ENCODE measurements around the gene EVC. TPM values are rescaled to one million over a fixed set of nuclear protein-coding genes. Genes with fewer than 3 reads are reported as not detected.
"Not testable (repeated sequence)": the region's sequence is repeated elsewhere in the genome, so short reads cannot be mapped to it uniquely, and the experiment has no call there.

The EVC gene
- total RNA-seq, 2 donors from 2014 or later = 7.2 TPM; not detected in 1

DNA sequence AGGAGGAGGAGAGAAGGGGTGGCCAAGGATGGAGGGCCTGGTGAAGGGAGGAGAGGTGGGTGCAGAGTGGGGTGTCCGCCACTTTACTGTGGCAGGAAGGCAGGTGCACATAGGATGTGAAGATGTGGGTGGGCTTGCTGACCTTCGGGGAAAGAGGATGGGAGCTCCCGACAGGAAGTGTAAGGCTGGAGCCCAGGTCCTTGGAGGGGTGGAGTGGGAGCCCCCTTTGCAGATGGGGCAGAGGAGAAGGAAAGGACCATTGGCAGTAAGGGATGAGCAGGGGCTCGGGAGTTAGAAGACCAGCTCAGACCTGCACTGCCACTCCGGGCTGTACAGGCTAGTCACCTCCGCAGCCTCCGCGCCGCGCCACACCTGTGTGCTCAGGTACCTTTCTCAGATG lies 89.5 kb downstream of the EVC start:
- DNase-seq (ENCODE audit: low spot score) (no peak), ATAC-seq (no peak)
- H3K27ac Mint-ChIP-seq = no peak overlapping the region
- H3K4me3 Mint-ChIP-seq = no peak overlapping the region
- no peaks in the 10 kb centered on the region for H3K9me3 Mint-ChIP-seq
- peaks cover 0 to 6% of the 10 kb centered on the region in 2 donors for H3K27me3 Mint-ChIP-seq
- H3K4me1 Mint-ChIP-seq (ENCODE audit: low read depth in 2 of 2) = no peaks in the 10 kb centered on the region
- no peaks in the 10 kb centered on the region for H3K36me3 Mint-ChIP-seq

DNA sequence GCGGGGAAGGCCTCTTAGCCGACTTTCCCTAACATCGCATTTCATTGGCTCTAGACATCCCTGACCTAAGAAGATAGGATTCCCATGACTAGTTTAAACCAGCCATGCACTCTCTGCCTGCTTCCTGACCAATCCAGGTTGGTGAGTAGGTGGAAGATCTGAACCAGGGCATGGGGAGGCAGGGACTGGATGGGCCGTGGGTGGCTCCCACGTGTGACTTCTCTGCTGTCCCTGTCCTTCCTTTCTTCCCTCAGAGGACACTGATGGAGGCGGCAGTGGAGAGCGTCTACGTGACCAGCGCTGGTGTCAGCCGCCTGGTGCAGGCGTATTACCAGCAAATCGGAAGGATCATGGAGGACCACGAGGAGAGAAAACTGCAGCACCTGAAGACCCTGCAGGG lies 90.7 kb downstream of the EVC start:
- ATAC-seq (no peak), DNase-seq (ENCODE audit: low spot score) (no peak)
- H3K27ac Mint-ChIP-seq = no peak overlapping the region
- no peaks in the 10 kb centered on the region for H3K4me1 Mint-ChIP-seq (ENCODE audit: low read depth in 2 of 2)
- H3K27me3 Mint-ChIP-seq = peaks cover 0 to 2% of the 10 kb centered on the region in 2 donors
- H3K9me3 Mint-ChIP-seq = no peaks in the 10 kb centered on the region
- H3K4me3 Mint-ChIP-seq = no peak overlapping the region
- H3K36me3 Mint-ChIP-seq = no peaks in the 10 kb centered on the region

DNA sequence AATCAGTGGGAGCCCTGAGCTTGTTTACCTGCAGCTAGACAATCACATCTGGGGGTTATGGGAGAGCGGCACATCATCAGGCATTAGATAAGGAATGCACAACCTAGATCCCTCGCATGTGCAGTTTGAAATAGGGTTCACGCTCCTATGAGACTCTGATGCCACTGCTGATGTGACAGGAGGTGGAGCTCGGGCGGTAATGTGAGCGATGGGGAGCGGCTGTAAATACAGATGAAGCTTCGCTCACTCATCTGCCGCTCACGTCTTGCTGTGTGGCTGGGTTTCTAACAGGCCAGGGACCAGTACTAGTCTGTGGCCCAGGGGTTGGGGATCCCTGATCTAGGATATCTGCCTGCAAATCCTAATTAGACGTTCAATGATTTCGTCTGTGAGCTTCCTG lies 91.6 kb downstream of the EVC start:
- Mint-ChIP-seq H3K27me3 (peaks cover 0 to 2% of the 10 kb centered on the region in 2 donors), H3K4me3 (no peak overlapping the region), H3K36me3 (no peaks in the 10 kb centered on the region), H3K9me3 (no peaks in the 10 kb centered on the region), H3K4me1 (ENCODE audit: low read depth in 2 of 2) (no peaks in the 10 kb centered on the region), H3K27ac (no peak overlapping the region)
- ATAC-seq (no peak), DNase-seq (ENCODE audit: low spot score) (no peak)

DNA sequence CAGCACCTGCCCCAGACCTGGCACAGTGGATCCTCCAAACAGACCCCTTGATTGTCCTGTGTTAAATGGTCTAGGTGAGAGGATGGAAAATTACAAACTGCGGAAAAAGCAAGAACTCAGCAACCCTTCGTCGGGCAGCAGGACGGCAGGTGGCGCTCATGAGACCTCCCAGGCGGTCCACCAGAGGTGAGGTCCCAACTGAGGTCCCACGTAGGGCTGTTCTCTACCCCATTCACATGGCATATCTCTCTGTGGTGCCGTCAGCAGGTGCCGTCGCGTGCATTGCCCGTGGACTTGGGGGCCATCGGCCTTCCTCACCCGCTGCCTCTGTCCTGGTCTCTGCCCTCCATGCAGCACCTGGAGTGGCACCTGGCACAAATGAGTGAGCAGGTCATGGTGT lies 93.7 kb downstream of the EVC start:
- H3K27ac Mint-ChIP-seq = no peak overlapping the region
- ATAC-seq = peak in 1 of 2 donors; percentile 25
- H3K9me3 Mint-ChIP-seq = no peaks in the 10 kb centered on the region
- no peak overlapping the region for H3K4me3 Mint-ChIP-seq
- DNase-seq (ENCODE audit: low spot score) = no peak
- H3K4me1 Mint-ChIP-seq (ENCODE audit: low read depth in 2 of 2) = no peaks in the 10 kb centered on the region
- H3K36me3 Mint-ChIP-seq = no peaks in the 10 kb centered on the region
- peaks cover 0 to 2% of the 10 kb centered on the region in 2 donors for H3K27me3 Mint-ChIP-seq

DNA sequence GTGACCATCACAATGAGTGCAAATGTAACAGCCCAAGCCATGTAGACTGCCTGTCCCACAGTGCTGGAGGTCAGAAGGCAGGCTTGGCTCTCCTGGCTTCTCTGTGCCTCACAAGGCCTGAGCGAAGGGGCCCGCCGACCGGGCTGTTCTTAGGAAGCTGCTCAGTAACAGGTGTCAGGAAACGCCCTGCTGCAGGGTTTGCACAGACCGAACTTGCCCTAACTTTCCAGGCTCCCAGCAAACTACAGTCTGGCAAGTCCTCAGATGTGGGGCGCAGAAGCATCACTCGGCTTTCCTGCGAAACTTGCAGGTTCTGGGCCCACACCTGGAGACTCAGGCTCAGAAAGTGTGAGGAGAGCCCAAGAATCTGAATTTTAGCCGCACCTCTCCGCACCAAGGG lies 94.3 kb downstream of the EVC start:
- Mint-ChIP-seq H3K27me3 (no peaks in the 10 kb centered on the region), H3K36me3 (no peaks in the 10 kb centered on the region), H3K27ac (no peak overlapping the region), H3K4me3 (no peak overlapping the region), H3K4me1 (ENCODE audit: low read depth in 2 of 2) (no peaks in the 10 kb centered on the region), H3K9me3 (no peaks in the 10 kb centered on the region)
- DNase-seq (ENCODE audit: low spot score) (no peak), ATAC-seq (no peak)

DNA sequence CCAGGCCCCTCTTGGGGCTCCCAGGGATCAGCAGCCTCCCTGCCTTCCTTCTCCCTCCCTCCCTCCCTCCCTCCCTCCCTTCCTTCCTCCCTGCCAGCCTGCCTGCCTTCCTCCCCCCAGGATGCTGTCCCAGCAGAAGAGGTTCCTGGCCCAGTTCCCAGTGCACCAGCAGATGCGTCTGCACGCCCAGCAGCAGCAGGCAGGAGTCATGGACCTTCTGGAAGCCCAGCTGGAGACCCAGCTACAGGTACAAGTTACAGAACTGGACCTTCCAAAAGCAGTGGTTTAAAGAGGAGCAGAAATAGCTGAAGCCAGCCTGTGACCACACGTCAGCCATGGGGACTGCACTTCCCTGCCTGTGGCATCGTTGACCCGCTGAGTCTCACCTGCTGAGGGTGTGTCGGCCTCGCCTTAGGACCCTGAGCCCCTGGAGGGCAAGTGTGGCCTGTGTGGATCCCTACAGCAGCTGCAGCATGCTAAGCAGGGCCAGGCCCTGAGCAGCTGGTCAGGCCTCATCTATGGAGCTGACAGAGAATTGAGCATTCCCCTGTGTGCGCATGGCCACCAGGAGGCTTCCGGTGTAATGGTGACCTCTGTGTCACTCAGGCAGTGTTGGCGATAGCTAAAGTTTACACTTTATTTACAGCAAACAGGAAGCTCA lies 97.2 kb downstream of the EVC start:
- DNase-seq (ENCODE audit: low spot score) (no peak), ATAC-seq (no peak)
- Mint-ChIP-seq H3K9me3 (no peaks in the 10 kb centered on the region), H3K36me3 (no peaks in the 10 kb centered on the region), H3K4me3 (no peak overlapping the region), H3K4me1 (ENCODE audit: low read depth in 2 of 2) (no peaks in the 10 kb centered on the region), H3K27ac (no peak overlapping the region), H3K27me3 (no peaks in the 10 kb centered on the region)

DNA sequence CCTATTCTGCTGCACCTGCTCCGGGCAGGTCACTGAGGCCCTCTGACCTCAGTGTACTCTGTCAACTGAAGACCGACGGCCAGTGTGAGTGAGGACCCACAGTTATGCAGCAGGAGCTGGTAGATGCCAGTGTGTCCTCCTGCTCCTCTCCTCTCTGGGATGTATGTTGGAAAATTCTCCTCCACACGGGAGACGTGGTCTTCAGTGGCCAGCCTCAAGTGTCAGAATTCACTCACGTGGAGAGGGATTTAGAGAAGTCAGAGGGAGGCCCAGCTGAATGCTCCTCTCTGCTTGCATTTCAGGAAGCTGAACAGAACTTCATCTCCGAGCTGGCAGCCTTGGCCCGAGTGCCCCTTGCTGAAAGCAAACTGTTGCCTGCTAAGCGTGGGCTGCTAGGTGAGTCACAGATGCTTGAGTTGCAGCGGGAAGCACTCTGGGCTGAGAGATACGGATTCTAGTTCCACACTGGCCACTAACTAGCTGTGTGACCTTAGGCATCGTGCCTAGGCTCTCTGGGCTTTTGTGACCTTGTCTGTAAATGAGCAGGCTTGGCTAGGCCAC lies 98.3 kb downstream of the EVC start:
- Mint-ChIP-seq H3K9me3 (no peaks in the 10 kb centered on the region), H3K27ac (no peak overlapping the region), H3K4me1 (ENCODE audit: low read depth in 2 of 2) (no peaks in the 10 kb centered on the region), H3K36me3 (no peaks in the 10 kb centered on the region), H3K4me3 (no peak overlapping the region), H3K27me3 (peaks cover 0 to 2% of the 10 kb centered on the region in 2 donors)
- DNase-seq (ENCODE audit: low spot score) (no peak), ATAC-seq (no peak)

DNA sequence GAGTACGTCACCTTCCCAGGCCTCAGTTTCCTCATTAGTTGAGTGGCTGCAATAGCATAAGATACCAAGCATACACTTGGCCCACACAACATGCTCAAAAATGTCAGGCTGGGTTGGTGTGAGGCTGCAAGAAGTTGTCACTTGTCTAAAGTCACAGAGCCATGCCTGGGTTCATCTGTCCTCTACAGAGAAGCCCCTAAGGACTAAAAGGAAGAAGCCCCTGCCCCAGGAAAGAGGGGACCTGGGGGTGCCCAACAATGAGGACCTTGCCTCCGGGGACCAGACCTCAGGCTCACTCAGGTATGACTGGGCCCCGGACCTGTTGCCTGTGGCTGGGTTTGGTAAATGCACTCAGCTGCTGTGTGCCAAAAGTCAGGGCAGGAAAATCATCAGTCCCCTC lies 99.2 kb downstream of the EVC start:
- Mint-ChIP-seq H3K27me3 (peaks cover 0 to 6% of the 10 kb centered on the region in 2 donors), H3K4me1 (ENCODE audit: low read depth in 2 of 2) (no peaks in the 10 kb centered on the region), H3K36me3 (no peaks in the 10 kb centered on the region), H3K4me3 (no peak overlapping the region), H3K9me3 (no peaks in the 10 kb centered on the region), H3K27ac (no peak overlapping the region)
- DNase-seq (ENCODE audit: low spot score) = no peak
- no peak for ATAC-seq

DNA sequence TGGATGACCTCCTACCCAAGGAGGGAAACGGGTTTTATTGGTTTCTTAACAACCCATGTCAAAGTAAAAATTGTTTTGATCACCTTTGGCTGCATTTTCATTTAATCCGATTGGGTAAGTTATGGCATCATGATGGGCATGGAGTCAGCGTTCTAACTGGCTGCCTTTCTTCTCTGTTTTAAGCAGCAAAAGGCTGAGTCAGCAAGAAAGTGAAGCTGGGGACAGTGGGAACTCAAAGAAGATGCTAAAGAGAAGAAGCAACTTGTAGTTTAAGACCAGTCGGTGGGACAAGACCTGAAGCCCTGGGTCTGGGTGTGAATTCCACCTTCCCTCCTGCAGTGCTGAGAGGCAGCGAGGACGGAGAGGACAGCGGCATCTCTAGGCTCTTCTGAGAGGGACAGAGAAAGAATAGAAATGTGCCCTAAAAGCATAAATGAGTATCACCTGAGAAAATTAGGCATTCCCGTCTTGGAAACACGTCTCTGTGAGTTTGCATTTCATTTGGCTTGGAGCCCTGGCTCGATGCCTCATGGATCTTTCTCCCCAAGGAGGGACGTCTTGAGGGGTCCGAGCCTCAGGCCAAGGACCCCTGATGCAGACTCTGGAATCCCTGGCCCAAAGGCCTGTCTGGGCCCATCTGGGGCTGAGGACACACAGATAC lies 99.9 kb downstream of the EVC start:
- DNase-seq (ENCODE audit: low spot score) (no peak), ATAC-seq (no peak)
- Mint-ChIP-seq H3K4me3 (no peak overlapping the region), H3K4me1 (ENCODE audit: low read depth in 2 of 2) (no peaks in the 10 kb centered on the region), H3K27ac (no peak overlapping the region), H3K27me3 (peaks cover 0 to 8% of the 10 kb centered on the region in 2 donors), H3K9me3 (no peaks in the 10 kb centered on the region), H3K36me3 (no peaks in the 10 kb centered on the region)

DNA sequence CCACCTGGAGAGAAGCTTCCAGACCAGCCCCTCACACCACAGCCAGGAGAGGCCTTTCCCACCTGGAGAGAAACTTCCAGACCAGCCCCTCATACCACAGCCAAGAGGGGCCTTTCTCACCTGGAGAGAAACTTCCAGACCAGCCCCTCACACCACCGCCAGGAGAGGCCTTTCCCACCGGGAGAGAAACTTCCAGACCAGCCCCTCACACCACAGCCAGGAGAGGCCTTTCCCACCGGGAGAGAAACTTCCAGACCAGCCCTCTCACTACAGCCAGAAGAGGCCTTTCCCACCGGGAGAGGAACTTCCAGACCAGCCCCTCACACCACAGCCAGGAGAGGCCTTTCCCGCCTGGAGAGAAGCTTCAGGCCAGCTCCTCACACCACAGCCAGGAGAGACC lies 101.1 kb downstream of the EVC start:
- not testable (repeated sequence) for H3K27me3 Mint-ChIP-seq

DNA sequence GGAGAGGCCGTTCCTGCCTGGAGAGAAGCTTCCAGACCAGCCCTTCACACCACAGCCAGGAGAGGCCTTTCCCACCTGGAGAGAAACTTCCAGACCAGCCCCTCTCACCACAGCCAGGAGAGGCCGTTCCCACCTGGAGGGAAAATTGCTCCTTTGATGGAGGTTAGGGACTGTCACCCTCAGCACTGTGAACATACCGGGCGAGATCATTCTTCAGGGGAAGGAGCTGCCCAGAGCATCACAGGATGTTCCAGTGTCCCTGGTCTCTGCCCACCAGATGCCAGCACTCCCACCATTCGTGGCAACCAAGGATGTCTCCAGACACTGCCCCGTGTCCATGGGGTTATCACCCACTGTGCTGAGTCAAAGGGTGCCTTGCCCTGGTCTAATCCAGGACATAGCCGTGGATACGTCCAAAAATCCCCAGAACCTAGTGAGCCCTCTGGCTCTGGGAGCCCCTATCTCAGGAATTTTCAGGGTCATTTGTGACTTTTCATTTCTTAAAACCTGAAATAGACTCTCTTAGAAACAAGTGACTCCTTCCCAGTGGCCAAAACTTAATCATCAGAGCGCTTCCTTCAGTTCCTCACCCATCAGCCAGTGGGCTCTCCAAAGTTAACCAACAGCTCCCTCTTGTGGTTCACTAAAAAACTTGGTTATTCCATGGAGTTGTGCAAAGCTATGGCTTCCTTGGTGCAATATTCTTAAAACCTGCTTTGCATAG lies 101.7 kb downstream of the EVC start:
- H3K4me1 Mint-ChIP-seq (ENCODE audit: low read depth in 2 of 2) = no peaks in the 10 kb centered on the region
- peaks cover 0 to 8% of the 10 kb centered on the region in 2 donors for H3K27me3 Mint-ChIP-seq
- H3K4me3 Mint-ChIP-seq = no peak overlapping the region
- H3K27ac Mint-ChIP-seq = no peak overlapping the region
- H3K36me3 Mint-ChIP-seq = no peaks in the 10 kb centered on the region
- H3K9me3 Mint-ChIP-seq = no peaks in the 10 kb centered on the region
- ATAC-seq = no peak
- DNase-seq (ENCODE audit: low spot score) = no peak

More for the DNA sequence above, 101.1 kb downstream of the EVC start:
- ATAC-seq; H3K27ac Mint-ChIP-seq; H3K4me1 Mint-ChIP-seq (ENCODE audit: low read depth in 2 of 2); H3K9me3 Mint-ChIP-seq; H3K4me3 Mint-ChIP-seq; H3K36me3 Mint-ChIP-seq; DNase-seq (ENCODE audit: low spot score): not testable (repeated sequence)

DNA sequence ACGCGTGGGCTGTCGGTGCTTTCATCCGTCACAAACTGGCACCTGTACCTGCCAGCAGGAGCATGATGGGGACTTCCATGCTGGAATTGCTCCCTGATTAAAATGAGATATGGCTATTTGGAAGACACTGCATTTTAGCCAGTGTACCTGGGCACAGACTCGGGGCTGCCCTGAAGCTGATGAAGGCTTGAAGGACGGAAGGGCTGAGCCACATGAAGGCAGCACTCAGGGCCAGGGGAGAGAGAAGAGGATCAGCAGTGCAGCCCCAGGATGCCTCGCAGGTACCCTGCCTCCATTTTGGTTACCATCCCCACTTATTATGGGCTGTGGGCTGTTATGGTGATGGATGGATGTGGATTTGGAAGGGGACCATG lies 102.9 kb downstream of the EVC start:
- no peak overlapping the region for H3K4me3 Mint-ChIP-seq
- H3K4me1 Mint-ChIP-seq (ENCODE audit: low read depth in 2 of 2) = no peaks in the 10 kb centered on the region
- H3K36me3 Mint-ChIP-seq = no peaks in the 10 kb centered on the region
- peaks cover 0 to 8% of the 10 kb centered on the region in 2 donors for H3K27me3 Mint-ChIP-seq
- no peak overlapping the region for H3K27ac Mint-ChIP-seq
- H3K9me3 Mint-ChIP-seq = no peaks in the 10 kb centered on the region
- ATAC-seq (no peak), DNase-seq (ENCODE audit: low spot score) (no peak)

DNA sequence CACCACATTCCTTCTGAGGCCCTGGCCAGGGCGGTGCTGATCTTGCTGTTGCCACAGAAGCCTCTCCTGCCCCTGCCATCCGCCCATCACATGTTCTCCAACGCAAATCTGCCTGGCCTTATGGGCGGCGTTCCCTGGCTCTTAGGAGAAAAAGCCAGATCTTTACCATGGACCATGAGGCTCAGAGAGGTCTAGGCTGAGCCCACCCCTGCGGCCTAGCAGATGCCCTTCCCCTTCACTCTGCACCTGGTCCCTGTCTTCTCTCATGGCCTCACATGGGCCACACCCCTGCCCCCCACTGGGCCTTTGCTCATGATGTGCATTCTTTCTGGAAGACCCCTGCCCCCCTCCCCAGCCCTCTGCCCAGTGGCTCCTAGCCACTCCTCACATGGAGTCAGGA lies 103.4 kb downstream of the EVC start:
- no peaks in the 10 kb centered on the region for H3K4me1 Mint-ChIP-seq (ENCODE audit: low read depth in 2 of 2)
- no peaks in the 10 kb centered on the region for H3K9me3 Mint-ChIP-seq
- ATAC-seq (no peak), DNase-seq (ENCODE audit: low spot score) (no peak)
- no peak overlapping the region for H3K27ac Mint-ChIP-seq
- H3K4me3 Mint-ChIP-seq = no peak overlapping the region
- H3K36me3 Mint-ChIP-seq = no peaks in the 10 kb centered on the region
- H3K27me3 Mint-ChIP-seq = peaks cover 0 to 8% of the 10 kb centered on the region in 2 donors

DNA sequence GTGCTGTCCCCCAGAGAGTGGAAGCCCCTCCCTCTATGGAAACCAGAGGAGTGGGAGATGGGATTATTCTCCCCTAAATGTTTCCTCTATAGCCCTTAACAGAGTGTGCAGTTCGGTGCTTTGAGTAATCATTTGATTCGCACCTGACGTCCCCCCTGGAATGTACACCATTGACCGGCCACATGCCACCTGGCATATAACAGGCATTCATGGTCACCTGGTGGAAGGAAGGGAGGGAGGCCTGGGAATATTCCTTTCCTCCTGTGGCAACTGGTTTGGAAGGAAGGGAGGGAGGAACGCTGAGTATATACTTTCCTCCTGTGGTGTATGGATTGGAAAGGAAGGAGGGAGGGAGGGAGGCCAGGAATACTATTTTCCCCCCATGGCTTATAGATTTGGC lies 104.6 kb downstream of the EVC start:
- H3K27me3 Mint-ChIP-seq = peaks cover 0 to 8% of the 10 kb centered on the region in 2 donors
- DNase-seq (ENCODE audit: low spot score) (no peak), ATAC-seq (no peak)
- no peaks in the 10 kb centered on the region for H3K36me3 Mint-ChIP-seq
- no peak overlapping the region for H3K4me3 Mint-ChIP-seq
- no peaks in the 10 kb centered on the region for H3K4me1 Mint-ChIP-seq (ENCODE audit: low read depth in 2 of 2)
- no peak overlapping the region for H3K27ac Mint-ChIP-seq
- no peaks in the 10 kb centered on the region for H3K9me3 Mint-ChIP-seq

Measured in natural killer cell treated with Interleukin-12 subunit alpha and Interleukin-12 subunit beta and Interleukin-15 and Interleukin-18, amount 100 ng/mL, for 72 hours (primary cell).